Right ventricle myocardium superior (tissue), 1 donor: ENCODE data around the gene TARDBP. TPM values are rescaled to one million over a fixed set of nuclear protein-coding genes. Genes with fewer than 3 reads are reported as not detected.
"Not testable (repeated sequence)": the region's sequence is repeated elsewhere in the genome, so short reads cannot be mapped to it uniquely, and the experiment has no call there.

Experiments
- ATAC-seq: fragments of 200-7000 bp; cut with Tn5 transposase; one replicate; pipeline ENCODE4 v1.9.1; 2020; ENCODE audit warnings: mild to moderate bottlenecking; ENCODE audit not compliant: poor library complexity
- DNase-seq: peaks from one replicate; pipeline ENCODE4 v3.0.0-alpha.2; 2020
- intact Hi-C: fragments of 100-400 bp; cut with DNase I; formaldehyde crosslinking; loops from one replicate; pipeline ENCODE4 v1.11.2; 2022
- total RNA-seq: library from RNA; stranded (reverse); fragmentation: NEBNext Ultra II Directional; extraction: Animal tissue kit (Norgen Biotek cat#: 25700); gene quantifications from one replicate; pipeline ENCODE4 v1.2.1, GENCODE V29; 2021
- donor health status: DM: no; HTN: yes; CAD: no; lungs with severe emphysema.

The TARDBP gene
- total RNA-seq, 1 donor from 2014 or later = 106 TPM

- DNase-seq, intact Hi-C loops, ATAC-seq: not testable (repeated sequence)
These were observed 22.4 kb upstream of the TARDBP start for GRCh38 chr1:10989920-10990516.

DNA sequence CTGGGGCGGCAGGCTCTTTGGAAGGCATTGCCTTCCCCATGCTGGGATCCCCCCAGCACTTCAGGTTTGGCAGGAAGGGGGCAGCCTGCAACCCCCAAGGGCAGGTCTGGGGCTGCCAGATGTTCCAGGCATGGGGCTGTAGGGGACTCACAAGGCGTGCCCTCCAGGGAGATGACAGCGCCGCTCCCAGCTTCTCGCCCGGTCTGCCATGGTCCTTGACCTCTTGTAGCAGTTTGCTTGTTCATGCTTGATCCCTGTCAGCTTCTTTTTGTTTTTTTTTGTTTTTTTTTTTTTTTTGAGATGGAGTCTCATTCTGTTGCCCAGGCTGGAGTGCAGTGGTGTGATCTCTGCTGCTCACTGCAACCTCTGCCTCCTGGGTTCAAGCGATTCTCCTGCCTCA is 21.6 kb upstream of the TARDBP start:
- no peak for DNase-seq

GRCh38 chr1:10992004-10992403 is 20.4 kb upstream of the TARDBP start:
- DNase-seq, intact Hi-C loops, ATAC-seq: not testable (repeated sequence)

More for the DNA sequence above, 21.6 kb upstream of the TARDBP start:
- intact Hi-C loops = no loop called here
- ATAC-seq = no peak

DNA sequence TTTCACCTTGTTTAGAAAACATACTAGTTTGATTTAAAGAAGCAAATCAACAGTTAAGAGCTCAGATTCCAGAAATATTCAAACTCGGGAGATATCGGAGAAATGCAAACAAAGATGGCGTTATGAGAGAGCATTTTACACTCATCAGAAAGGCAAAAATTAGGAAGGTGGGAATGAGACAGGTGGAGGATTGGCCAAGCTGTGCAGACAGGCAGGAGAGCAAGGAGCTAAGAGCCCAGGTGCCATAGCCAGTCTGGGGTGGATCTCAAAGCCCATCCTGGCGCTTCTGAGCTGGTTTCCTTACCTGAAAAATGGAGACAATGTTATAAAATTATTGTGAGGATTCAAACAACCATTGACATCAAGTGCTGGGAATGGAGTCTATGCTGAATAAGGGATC is 19.6 kb upstream of the TARDBP start:
- no peak for ATAC-seq
- no peak for DNase-seq
- intact Hi-C loops = no loop called here

- no peak for DNase-seq
- intact Hi-C loops = no loop called here
- no peak for ATAC-seq
These were observed 16.4 kb upstream of the TARDBP start for GRCh38 chr1:10996100-10996499.

- ATAC-seq (no peak), DNase-seq (no peak)
- intact Hi-C loops = no loop called here
These were observed 11.9 kb upstream of the TARDBP start for GRCh38 chr1:11000526-11000925.

- intact Hi-C loops = no loop called here
- no peak for DNase-seq
- no peak for ATAC-seq
These were observed 692 bp downstream of the TARDBP start for GRCh38 chr1:11013160-11013531.

DNA sequence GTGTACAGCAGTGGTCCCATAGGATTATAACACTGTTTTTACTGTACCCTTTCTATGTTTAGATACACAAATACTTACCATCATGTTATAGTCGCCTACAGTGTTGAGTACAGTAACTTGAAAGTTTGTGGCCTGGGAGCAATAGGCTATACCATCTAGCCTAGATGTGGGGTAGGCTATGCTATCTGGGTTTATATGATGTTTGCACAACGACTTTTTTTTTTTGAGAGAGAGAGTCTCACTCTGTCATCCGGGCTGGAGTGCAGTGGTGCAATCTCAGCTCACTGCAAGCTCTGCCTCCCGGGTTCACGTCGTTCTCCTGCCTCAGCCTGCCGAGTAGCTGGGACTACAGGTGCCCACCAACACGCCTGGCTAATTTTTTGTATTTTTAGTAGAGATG is 6.9 kb downstream of the TARDBP start:
- intact Hi-C loops, ATAC-seq, DNase-seq: not testable (repeated sequence)

GRCh38 chr1:11019971-11020370 is 7.5 kb downstream of the TARDBP start:
- intact Hi-C loops = no loop called here
- ATAC-seq = no peak
- DNase-seq = no peak

GRCh38 chr1:11023201-11023600 is 10.7 kb downstream of the TARDBP start:
- ATAC-seq (no peak), DNase-seq (no peak)
- intact Hi-C loops = no loop called here

- intact Hi-C loops = no loop called here
- ATAC-seq = no peak
- no peak for DNase-seq
These were observed 11.9 kb downstream of the TARDBP start for GRCh38 chr1:11024154-11024873.

DNA sequence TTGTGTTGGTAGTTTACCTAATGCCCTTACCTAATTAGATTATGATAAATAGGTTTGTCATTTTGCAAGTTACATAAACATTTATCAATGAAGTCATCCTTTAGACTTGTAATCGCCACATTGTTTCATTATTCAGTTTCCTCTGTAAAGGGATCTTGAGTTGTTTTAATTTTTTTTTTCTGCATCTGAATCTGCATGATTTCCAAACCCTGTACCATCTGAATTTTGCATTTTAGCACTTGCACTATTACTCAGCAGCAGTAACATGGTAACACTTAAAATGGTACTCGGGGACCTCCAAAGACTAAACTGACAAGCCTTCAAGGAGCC is 12.4 kb downstream of the TARDBP start:
- DNase-seq (no peak), ATAC-seq (no peak)
- intact Hi-C loops = no loop called here

DNA sequence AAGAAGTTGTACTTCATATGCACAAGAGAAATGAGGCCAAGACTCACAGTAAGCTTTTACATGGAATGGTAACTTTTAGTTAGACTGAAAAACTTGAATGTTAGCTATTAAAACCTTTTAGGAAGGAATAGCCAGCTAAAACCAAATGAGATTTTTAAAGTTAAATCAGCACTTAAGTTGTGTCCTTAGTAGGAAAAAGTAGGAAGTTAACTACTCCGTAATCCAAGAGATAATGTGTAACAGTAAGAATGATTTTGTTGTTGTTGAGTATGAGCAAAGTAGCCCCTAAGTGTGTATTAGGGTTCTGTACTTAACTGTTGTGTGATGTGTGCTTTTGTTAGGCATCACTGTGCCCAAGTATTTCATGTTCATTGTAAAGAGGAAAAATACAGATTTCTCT is 13.2 kb downstream of the TARDBP start:
- intact Hi-C loops = no loop called here
- ATAC-seq (no peak), DNase-seq (no peak)

DNA sequence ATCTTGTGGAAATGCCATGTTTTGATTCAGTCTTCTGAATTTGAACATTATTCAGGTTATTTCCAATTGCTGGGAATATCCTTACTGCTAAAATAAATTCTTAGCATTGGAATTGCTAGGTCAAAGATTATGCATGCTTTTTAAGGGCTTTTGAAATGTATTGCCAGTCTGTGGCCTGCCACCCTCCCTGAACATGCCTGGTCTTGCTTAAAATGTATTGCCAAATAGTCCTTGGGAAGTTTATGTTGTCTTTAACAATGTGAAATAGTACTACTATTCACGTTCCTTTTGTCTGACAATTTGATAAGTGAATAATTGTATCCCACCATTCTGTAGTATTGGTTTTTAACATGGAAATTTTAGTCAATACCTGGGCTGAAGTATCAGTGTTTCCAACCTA is 13.6 kb downstream of the TARDBP start:
- no peak for DNase-seq
- ATAC-seq = no peak
- intact Hi-C loops = no loop called here

- ATAC-seq = no peak
- intact Hi-C loops = no loop called here
- no peak for DNase-seq
These were observed 14.4 kb downstream of the TARDBP start for GRCh38 chr1:11026903-11027302.

GRCh38 chr1:11027316-11027715 is 14.9 kb downstream of the TARDBP start:
- DNase-seq (no peak), ATAC-seq (no peak)
- intact Hi-C loops = no loop called here

- intact Hi-C loops = no loop called here
- ATAC-seq (no peak), DNase-seq (no peak)
These were observed 15.6 kb downstream of the TARDBP start for GRCh38 chr1:11028018-11028417.

DNA sequence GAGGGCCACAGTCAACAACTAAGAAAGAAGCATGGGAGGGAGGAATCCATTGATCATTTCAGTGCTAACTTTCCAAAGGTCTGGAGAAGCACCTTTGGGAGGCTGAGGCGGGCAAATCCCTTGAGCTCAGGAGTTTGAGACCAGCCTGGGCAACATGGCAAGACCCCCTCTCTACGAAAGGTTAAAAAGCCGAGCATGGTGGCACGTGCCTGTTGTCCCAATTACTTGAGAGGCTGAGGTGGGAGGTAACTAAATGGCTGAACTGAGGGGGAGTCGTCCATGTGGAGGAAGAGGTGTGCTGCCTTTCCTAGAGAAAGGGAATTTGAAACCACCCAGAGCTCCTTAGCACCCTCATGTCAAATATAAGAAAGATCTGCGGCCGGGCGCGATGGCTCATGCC is 18.4 kb downstream of the TARDBP start:
- DNase-seq (no peak), ATAC-seq (no peak)
- intact Hi-C loops = no loop called here

- intact Hi-C loops = no loop called here
- ATAC-seq = no peak
- DNase-seq = no peak
These were observed 19.3 kb downstream of the TARDBP start for GRCh38 chr1:11031624-11032262.

DNA sequence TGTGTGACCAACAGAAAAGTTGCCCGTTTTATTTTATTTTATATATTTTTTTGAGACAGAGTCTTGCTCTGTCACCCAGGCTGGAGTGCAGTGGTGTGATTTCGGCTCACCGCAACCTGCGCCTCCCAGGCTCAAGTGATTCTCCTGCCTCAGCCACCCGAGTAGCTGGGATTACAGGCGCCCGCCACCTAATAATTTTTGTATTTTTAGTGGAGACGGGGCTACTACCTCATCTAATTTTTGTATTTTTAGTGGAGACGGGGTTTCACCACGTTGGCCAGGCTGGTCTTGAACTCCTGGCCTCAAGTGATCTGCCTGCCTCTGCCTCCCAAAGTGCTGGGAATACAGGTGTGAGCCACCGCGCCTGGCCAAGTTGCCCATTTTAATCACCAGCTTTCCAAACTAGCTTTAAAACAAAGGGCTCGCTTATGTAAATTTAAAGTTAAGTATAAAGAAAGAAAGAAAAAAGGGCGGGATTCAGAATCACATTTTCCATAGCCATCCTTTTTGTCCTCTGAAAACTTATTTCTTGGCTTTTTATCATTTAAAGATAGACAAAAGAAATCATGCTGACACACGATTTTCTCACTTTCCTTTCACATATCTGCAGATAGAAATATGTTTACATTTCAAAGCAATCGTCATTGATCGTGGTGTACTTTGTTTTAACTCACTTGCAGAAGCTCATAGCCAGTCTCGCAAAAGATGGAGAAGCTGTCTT is 24.7 kb downstream of the TARDBP start:
- ATAC-seq, DNase-seq, intact Hi-C loops: not testable (repeated sequence)
